NT2/D1 (cell line): ENCODE results near the gene GPR18.

Experiments
- DNase-seq: peaks from one replicate; pipeline ENCODE4 v3.0.0-alpha.2; 2011; ENCODE audit warnings: low read depth, low spot score
- H3K27me3 ChIP-seq: 2 replicates; pipeline ENCODE4 v1.6.0; 2011; ENCODE audit warnings: mild to moderate bottlenecking; ENCODE audit not compliant: insufficient read length, insufficient read depth
- H3K36me3 ChIP-seq: 2 replicates; pipeline ENCODE4 v1.6.1; 2011; ENCODE audit warnings: mild to moderate bottlenecking, low read length, mixed read lengths; ENCODE audit not compliant: insufficient read depth, insufficient read length
- H3K4me1 ChIP-seq: 2 replicates; pipeline ENCODE4 v1.5.1; 2011; ENCODE audit not compliant: insufficient read depth, insufficient read length
- H3K4me3 ChIP-seq: 2 replicates; pipeline ENCODE4 v1.5.1; 2011; ENCODE audit warnings: low read depth; ENCODE audit not compliant: insufficient read length
- H3K9ac ChIP-seq: 2 replicates; pipeline ENCODE4 v1.6.0; 2011; ENCODE audit warnings: low read depth; ENCODE audit not compliant: insufficient read length
- H3K9me3 ChIP-seq: 2 replicates; pipeline ENCODE4 v1.5.1; 2011; ENCODE audit warnings: mild to moderate bottlenecking, low read length; ENCODE audit not compliant: insufficient read depth
- SUZ12 ChIP-seq: IDR thresholded peaks from 2 replicates; pipeline ENCODE4 v1.6.1; 2011; ENCODE audit not compliant: insufficient read length, insufficient read depth; ENCODE audit errors: extremely low read depth
- YY1 ChIP-seq: IDR thresholded peaks from 2 replicates; pipeline ENCODE4 v1.6.1; 2011; ENCODE audit not compliant: insufficient read length, insufficient read depth
- ZNF274 ChIP-seq: IDR thresholded peaks from 2 replicates; pipeline ENCODE4 v1.6.1; 2011; ENCODE audit warnings: mild to moderate bottlenecking, low read depth, low read length

GPR18 gene

DNA sequence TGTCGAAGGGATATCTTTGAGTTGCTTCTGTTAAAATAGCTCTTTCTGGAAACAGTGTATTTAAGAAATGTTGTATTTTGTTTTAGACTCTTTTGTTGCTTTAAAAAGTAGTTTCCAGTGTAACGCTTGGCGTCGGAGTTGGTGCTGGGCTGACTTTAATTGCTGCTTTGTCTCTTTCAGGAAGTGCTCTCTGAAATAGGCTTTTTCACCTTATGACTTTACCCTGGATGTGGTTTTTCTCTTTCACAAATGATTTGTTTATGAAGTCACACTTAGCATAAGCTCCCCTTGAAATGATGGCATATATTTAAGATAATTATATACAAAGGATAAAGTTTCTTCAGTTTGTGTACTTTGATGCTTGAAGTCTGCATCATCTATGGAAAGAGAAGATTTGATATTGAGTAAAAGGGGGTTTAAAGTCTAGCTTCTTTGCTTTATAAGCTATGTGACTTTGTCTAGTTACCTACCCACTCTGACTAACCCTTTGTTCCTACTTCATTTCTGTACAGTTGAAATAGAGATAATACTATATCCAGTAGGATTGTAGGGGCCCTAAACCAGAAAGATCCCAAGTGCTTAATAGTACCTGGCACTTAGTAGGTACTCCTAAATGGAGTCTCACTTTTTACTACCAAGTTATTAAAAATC is at the start of gene GPR18:
Gene GPR18, minus strand, starts transcription at position 170 of the 651 bp plus-strand sequence. CDS start 2,507 bp downstream, outside the sequence.
- Histone ChIP-seq H3K9me3 (no peaks in the 10 kb centered on the region), H3K36me3 (peaks cover 14% of the 10 kb centered on the region), H3K4me3 (no peak within 1 kb of the TSS), H3K9ac (no peak within 1 kb of the TSS), H3K4me1 (no peaks in the 10 kb centered on the region), H3K27me3 (no peaks in the 10 kb centered on the region)
- no peak for TF ChIP-seq SUZ12
- no peak for TF ChIP-seq ZNF274
- no peak for TF ChIP-seq YY1
- DNase-seq, result no peak

- no peaks in the 10 kb centered on the region for H3K9me3 ChIP-seq
- no peak overlapping the region for H3K4me3 ChIP-seq
- H3K27me3 ChIP-seq, result no peaks in the 10 kb centered on the region
- peak; percentile 30 for DNase-seq
- no peaks in the 10 kb centered on the region for H3K36me3 ChIP-seq
- TF ChIP-seq YY1 (no peak), ZNF274 (no peak), SUZ12 (no peak)
- no peaks in the 10 kb centered on the region for H3K4me1 ChIP-seq
- H3K9ac ChIP-seq, result no peak overlapping the region
These were observed 49.6 kb upstream of the GPR18 start for GRCh38 chr13:99307648-99308339.

GRCh38 chr13:99307247-99307646 is 49.1 kb upstream of the GPR18 start, which contains the start of gene GPR183:
TSS of gene GPR183 (minus strand) at chr13:99307399. CDS start at chr13:99296145, 11,254 bp downstream.
- no peak for TF ChIP-seq ZNF274
- no peak for TF ChIP-seq YY1
- TF ChIP-seq SUZ12, result no peak
- DNase-seq, result no peak
- Histone ChIP-seq H3K4me1 (no peaks in the 10 kb centered on the region), H3K36me3 (no peaks in the 10 kb centered on the region), H3K4me3 (no peak within 1 kb of the TSS), H3K27me3 (no peaks in the 10 kb centered on the region), H3K9me3 (no peaks in the 10 kb centered on the region), H3K9ac (no peak within 1 kb of the TSS)

DNA sequence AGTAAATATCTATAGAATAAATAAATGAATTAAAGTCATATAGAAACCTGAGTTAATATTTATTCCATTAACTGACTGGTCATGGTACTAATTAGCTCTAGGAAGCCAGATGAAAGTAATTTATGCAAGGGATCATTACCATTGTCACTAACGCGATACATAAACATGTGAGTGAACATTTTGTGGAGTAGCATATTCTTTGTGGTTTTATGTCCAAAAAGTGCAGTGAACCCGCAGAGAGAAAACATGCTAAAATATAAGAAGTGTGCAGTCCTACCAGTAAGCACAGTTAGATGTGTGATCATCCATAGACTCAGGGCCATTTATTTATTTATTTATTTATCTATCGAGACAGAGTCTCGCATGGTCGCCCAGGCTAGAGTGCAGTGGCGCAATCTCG is 47.4 kb upstream of the GPR18 start:
- H3K36me3 ChIP-seq, result no peaks in the 10 kb centered on the region
- H3K4me1 ChIP-seq, result no peaks in the 10 kb centered on the region
- H3K9me3 ChIP-seq, result no peaks in the 10 kb centered on the region
- no peak for TF ChIP-seq YY1
- TF ChIP-seq SUZ12, result no peak
- TF ChIP-seq ZNF274, result no peak
- H3K27me3 ChIP-seq, result no peaks in the 10 kb centered on the region
- H3K4me3 ChIP-seq, result no peak overlapping the region
- H3K9ac ChIP-seq, result no peak overlapping the region
- DNase-seq, result no peak

DNA sequence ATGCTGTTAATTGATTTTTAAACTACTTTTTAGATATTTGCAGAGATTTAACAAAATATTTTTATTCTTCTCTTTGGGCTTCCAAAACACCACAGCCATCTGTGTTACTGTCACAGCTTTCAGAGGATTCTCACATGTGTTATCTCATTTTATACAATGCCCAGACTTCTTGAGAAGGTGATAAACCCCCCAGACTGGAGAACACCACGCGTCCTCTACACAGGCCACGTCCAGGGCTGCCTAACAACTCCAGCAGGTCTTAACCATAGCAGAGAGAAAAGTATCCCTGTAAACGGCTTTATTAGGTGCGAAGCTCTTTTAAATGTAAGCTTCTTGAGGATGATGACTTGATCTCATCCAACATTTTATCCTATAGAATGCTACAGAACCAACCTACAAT is 47.0 kb upstream of the GPR18 start:
- H3K36me3 ChIP-seq, result no peaks in the 10 kb centered on the region
- no peak for TF ChIP-seq YY1
- TF ChIP-seq ZNF274, result no peak
- TF ChIP-seq SUZ12, result no peak
- no peaks in the 10 kb centered on the region for H3K4me1 ChIP-seq
- no peak for DNase-seq
- no peaks in the 10 kb centered on the region for H3K27me3 ChIP-seq
- no peaks in the 10 kb centered on the region for H3K9me3 ChIP-seq
- no peak overlapping the region for H3K9ac ChIP-seq
- H3K4me3 ChIP-seq, result no peak overlapping the region

DNA sequence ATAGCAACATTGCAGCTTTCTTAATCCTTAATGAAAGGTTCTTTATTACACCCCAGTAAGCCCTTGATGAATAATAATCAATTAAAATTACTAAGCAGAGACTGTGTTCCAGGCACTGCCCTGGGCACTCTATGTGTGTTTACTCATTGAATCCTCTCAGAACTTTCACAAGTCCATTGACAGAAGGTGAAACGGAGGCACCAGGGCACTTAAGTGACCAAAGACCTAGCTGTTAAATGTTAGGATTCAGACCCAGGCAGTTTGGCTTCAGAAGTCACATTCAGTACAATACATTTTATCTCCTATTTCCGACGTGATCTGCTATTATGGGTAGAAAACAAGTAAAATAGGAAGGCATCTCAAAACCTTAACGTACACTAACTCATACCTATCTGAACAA is 46.4 kb upstream of the GPR18 start:
- no peaks in the 10 kb centered on the region for H3K36me3 ChIP-seq
- H3K9ac ChIP-seq, result no peak overlapping the region
- no peak for DNase-seq
- no peak overlapping the region for H3K4me3 ChIP-seq
- H3K27me3 ChIP-seq, result no peaks in the 10 kb centered on the region
- no peaks in the 10 kb centered on the region for H3K9me3 ChIP-seq
- H3K4me1 ChIP-seq, result no peaks in the 10 kb centered on the region
- TF ChIP-seq ZNF274 (no peak), SUZ12 (no peak), YY1 (no peak)

DNA sequence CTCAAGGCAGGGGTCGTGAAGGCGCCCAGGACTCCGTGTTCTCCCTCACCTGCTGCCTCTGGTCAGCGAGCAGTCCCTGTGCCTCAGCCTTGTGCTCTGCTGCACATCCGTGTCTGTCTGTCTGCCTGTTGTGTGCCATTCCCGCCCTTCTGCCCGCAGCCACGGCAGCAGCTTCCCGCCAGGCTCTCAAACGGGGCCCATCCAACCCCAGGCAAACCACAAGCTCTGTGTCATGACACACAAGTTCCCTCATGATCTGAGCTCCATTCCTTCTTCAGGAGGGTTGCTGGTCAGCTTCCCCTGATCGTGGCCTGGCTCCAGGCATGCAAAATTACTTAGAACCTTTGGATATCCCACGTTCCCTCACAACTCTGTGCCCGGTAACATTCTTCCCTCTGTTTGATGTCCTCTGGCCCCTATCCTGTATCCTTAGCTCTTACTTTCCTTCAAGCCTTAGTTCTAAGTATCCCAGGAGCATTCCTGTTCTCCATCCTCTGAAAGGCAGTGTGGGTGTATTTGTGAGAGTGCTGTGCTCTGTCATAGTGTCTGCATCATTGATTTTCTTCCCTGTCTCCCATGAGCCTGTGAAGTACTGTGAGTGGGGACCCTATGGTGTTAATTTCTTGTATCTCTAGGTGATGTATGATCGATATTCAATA is 45.8 kb upstream of the GPR18 start:
- Histone ChIP-seq H3K27me3 (no peaks in the 10 kb centered on the region), H3K4me3 (no peak overlapping the region), H3K36me3 (no peaks in the 10 kb centered on the region), H3K9ac (no peak overlapping the region), H3K9me3 (no peaks in the 10 kb centered on the region), H3K4me1 (no peaks in the 10 kb centered on the region)
- DNase-seq, result no peak
- TF ChIP-seq ZNF274 (no peak), SUZ12 (no peak), YY1 (no peak)
